Caco-2 (cell line): ENCODE measurements around the gene SORL1. TPM values are rescaled to one million over a fixed set of nuclear protein-coding genes. Genes with fewer than 3 reads are reported as not detected.

Experiments used
- BruUV-seq: library from RNA; stranded (reverse); fragments of 400-500 nt; replicated peaks from 2 replicates; lab custom pipeline; 2021; lab: Mats Ljungman, UMichigan
- CTCF ChIA-PET: fragments of 300-600 bp; sonication (Branson Sonifier 250); formaldehyde crosslinking; loops from one replicate; lab custom pipeline; 2022; ENCODE audit warnings: antibody characterized with exemption; lab: Charles Lee
- POLR2A ChIA-PET: fragments of 300-600 bp; sonication (Branson Sonifier 250); formaldehyde crosslinking; loops from one replicate; lab custom pipeline; 2022; ENCODE audit warnings: antibody characterized with exemption; lab: Charles Lee
- DNase-seq, 2 experiments: peaks; one replicate each; pipeline versions ENCODE4 v3.0.0 to v3.0.0-alpha.2; 2020 to 2022
- H3K27me3 ChIP-seq: replicated peaks from 2 replicates; pipeline ENCODE4 v1.6.0; 2011; ENCODE audit warnings: low read length; ENCODE audit not compliant: control insufficient read depth, insufficient read depth
- H3K36me3 ChIP-seq: 2 replicates; pipeline ENCODE4 v1.5.1; 2011; ENCODE audit warnings: low read length; ENCODE audit not compliant: control insufficient read depth, insufficient read depth
- H3K4me1 ChIP-seq: fragments of 250-450 bp; sonication (Bioruptor Pico); 2 replicates; pipeline ENCODE4 v1.5.1; 2020; ENCODE audit warnings: mild to moderate bottlenecking
- H3K4me3 ChIP-seq: 2 replicates; pipeline ENCODE4 v1.5.1; 2011; ENCODE audit warnings: low read depth, mild to moderate bottlenecking, control low read depth, low read length
- H3K9me3 ChIP-seq: fragments of 250-450 bp; sonication (Bioruptor Pico); 2 replicates; pipeline ENCODE4 v1.5.1; 2020; ENCODE audit warnings: mild to moderate bottlenecking, moderate library complexity
- H3K27ac Mint-ChIP-seq: one replicate; pipeline ENCODE4 v1.8.0; 2022; ENCODE audit warnings: mixed read lengths; ENCODE audit not compliant: unreplicated experiment
- H3K27me3 Mint-ChIP-seq: one replicate; pipeline ENCODE4 v1.8.0; 2022; ENCODE audit warnings: mixed read lengths; ENCODE audit not compliant: insufficient read depth, unreplicated experiment
- H3K36me3 Mint-ChIP-seq: one replicate; pipeline ENCODE4 v1.8.0; 2022; ENCODE audit warnings: mild to moderate bottlenecking, mixed read lengths; ENCODE audit not compliant: insufficient read depth, unreplicated experiment
- H3K4me1 Mint-ChIP-seq: one replicate; pipeline ENCODE4 v1.8.0; 2022; ENCODE audit warnings: low read depth, mixed read lengths; ENCODE audit not compliant: unreplicated experiment
- H3K4me3 Mint-ChIP-seq: one replicate; pipeline ENCODE4 v1.8.0; 2022; ENCODE audit warnings: mild to moderate bottlenecking, moderate library complexity, mixed read lengths; ENCODE audit not compliant: unreplicated experiment
- H3K9me3 Mint-ChIP-seq: one replicate; pipeline ENCODE4 v1.8.0; 2022; ENCODE audit warnings: mixed read lengths; ENCODE audit not compliant: unreplicated experiment
- CTCF ChIP-seq, 2 experiments: fragments of 200-600 bp in 1 of 2; IDR thresholded peaks; 1 replicate in 1 of 2; 2 replicates in 1 of 2; pipeline versions ENCODE4 v1.5.1 to v1.8.0; 2011 to 2022; ENCODE audit warnings: antibody characterized with exemption in 1 of 2, control low read depth in 1 of 2, inconsistent platforms in 1 of 2, low read depth in 1 of 2, low read length in 1 of 2, mild to moderate bottlenecking in 1 of 2, moderate library complexity in 1 of 2; ENCODE audit not compliant: insufficient read depth in 1 of 2, severe bottlenecking in 1 of 2, unreplicated experiment in 1 of 2
- intact Hi-C: fragments of 100-400 bp; cut with micrococcal nuclease; formaldehyde crosslinking; loops from one replicate; pipeline ENCODE4 v1.10.0; 2022; ENCODE audit not compliant: unreplicated experiment
- total RNA-seq: library from RNA; stranded (reverse); gene quantifications from 2 replicates; pipeline ENCODE4 v1.2.3, GENCODE V29; 2022

The SORL1 gene
- total RNA-seq, 1 experiment from 2014 or later = 26.3 TPM

- no peak overlapping the region for H3K4me3 Mint-ChIP-seq
- Histone ChIP-seq H3K4me1 (peaks cover 38% of the 10 kb centered on the region), H3K27me3 (no peaks in the 10 kb centered on the region), H3K36me3 (peaks cover 6% of the 10 kb centered on the region; the same call in 1 of the 2 replicates), H3K4me3 (no peak overlapping the region), H3K9me3 (no peaks in the 10 kb centered on the region)
- H3K27me3 Mint-ChIP-seq = no peaks in the 10 kb centered on the region
- no TSS peak for BruUV-seq
- no peak overlapping the region for H3K27ac Mint-ChIP-seq
- TF ChIP-seq CTCF (IDR thresholded peaks at IDR 0.05; ENCODE audit: insufficient read depth in 1 of 2, low read depth in 1 of 2, low read length in 1 of 2, severe bottlenecking in 1 of 2, unreplicated experiment in 1 of 2) = no peak
- intact Hi-C loops = no loop called here
- no peaks in the 10 kb centered on the region for H3K9me3 Mint-ChIP-seq
- peaks cover 48% of the 10 kb centered on the region for H3K4me1 Mint-ChIP-seq
- ChIA-PET CTCF (no interaction called here), POLR2A (interaction anchor here (1.0 kb wide), 1 partner anchor 89 kb away, joined by 3 read pairs; no protein-coding TSS in a partner anchor)
- peaks cover 14% of the 10 kb centered on the region for H3K36me3 Mint-ChIP-seq
- DNase-seq = no peak
Observed at GRCh38 chr11:121557348-121557747, 105.2 kb downstream of the SORL1 start.

GRCh38 chr11:121559606-121560200, 107.6 kb downstream of the SORL1 start:
- H3K4me1 Mint-ChIP-seq = peaks cover 48% of the 10 kb centered on the region
- Histone ChIP-seq H3K4me3 (no peak overlapping the region), H3K27me3 (no peaks in the 10 kb centered on the region), H3K9me3 (no peaks in the 10 kb centered on the region), H3K36me3 (peaks cover 4% of the 10 kb centered on the region; the same call in 1 of the 2 replicates), H3K4me1 (peaks cover 44% of the 10 kb centered on the region)
- no peak for TF ChIP-seq CTCF (IDR thresholded peaks at IDR 0.05; ENCODE audit: insufficient read depth in 1 of 2, low read depth in 1 of 2, low read length in 1 of 2, severe bottlenecking in 1 of 2, unreplicated experiment in 1 of 2)
- ChIA-PET POLR2A (no interaction called here), CTCF (interaction anchor here (0.9 kb wide), 1 partner anchor 31 kb away, joined by 3 read pairs; no protein-coding TSS in a partner anchor)
- peak overlapping the region; percentile 36 for H3K27ac Mint-ChIP-seq
- H3K4me3 Mint-ChIP-seq = no peak overlapping the region
- DNase-seq = no peak
- H3K36me3 Mint-ChIP-seq = peaks cover 5% of the 10 kb centered on the region
- intact Hi-C loops = loop anchor here (2.0 kb wide), 1 partner anchor 107 kb away; the partner anchor contains the start of genes SORL1 and SORL1-AS1
- no peaks in the 10 kb centered on the region for H3K27me3 Mint-ChIP-seq
- no TSS peak for BruUV-seq
- no peaks in the 10 kb centered on the region for H3K9me3 Mint-ChIP-seq

GRCh38 chr11:121560236-121560635, 108.1 kb downstream of the SORL1 start:
- H3K27me3 ChIP-seq = no peaks in the 10 kb centered on the region
- TF ChIP-seq CTCF (IDR thresholded peaks at IDR 0.05; ENCODE audit: insufficient read depth in 1 of 2, low read depth in 1 of 2, low read length in 1 of 2, severe bottlenecking in 1 of 2, unreplicated experiment in 1 of 2) = no peak
- intact Hi-C loops = loop anchor here (2.0 kb wide), 1 partner anchor 107 kb away; the partner anchor contains the start of genes SORL1 and SORL1-AS1
- DNase-seq = peak in 1 of 2 experiments; percentile 52
- no TSS peak for BruUV-seq
- peak overlapping the region; percentile 33 for H3K27ac Mint-ChIP-seq
- H3K4me3 ChIP-seq = no peak overlapping the region
- no peaks in the 10 kb centered on the region for H3K9me3 Mint-ChIP-seq
- peaks cover 5% of the 10 kb centered on the region for H3K36me3 Mint-ChIP-seq
- CTCF ChIA-PET = no interaction called here
- peaks cover 49% of the 10 kb centered on the region for H3K4me1 ChIP-seq
- H3K4me1 Mint-ChIP-seq = peaks cover 53% of the 10 kb centered on the region
- no peak overlapping the region for H3K4me3 Mint-ChIP-seq
- no peaks in the 10 kb centered on the region for H3K27me3 Mint-ChIP-seq
- H3K9me3 ChIP-seq = no peaks in the 10 kb centered on the region
- POLR2A ChIA-PET = no interaction called here
- H3K36me3 ChIP-seq = peaks cover 4% of the 10 kb centered on the region; the same call in 1 of the 2 replicates
